H9 (cell line): ENCODE results near the gene RUNX2. TPM values are rescaled to one million over a fixed set of nuclear protein-coding genes. Genes with fewer than 3 reads are reported as not detected.

Source experiments
- DNase-seq: peaks from one replicate; pipeline ENCODE4 v3.0.0-alpha.2; 2017
- H2AFZ ChIP-seq: one replicate; pipeline ENCODE4 v1.6.1; 2013; ENCODE audit warnings: mild to moderate bottlenecking, low read length, control low read depth, moderate library complexity
- H2AK5ac ChIP-seq: 2 replicates; pipeline ENCODE4 v1.6.1; 2013; ENCODE audit warnings: low read length, control low read depth, mixed read lengths; ENCODE audit not compliant: insufficient read length
- H2BK120ac ChIP-seq: one replicate; pipeline ENCODE4 v1.6.1; 2013; ENCODE audit warnings: low read depth, mild to moderate bottlenecking, low read length, control low read depth, inconsistent platforms; ENCODE audit not compliant: poor library complexity, severe bottlenecking
- H2BK12ac ChIP-seq: 2 replicates; pipeline ENCODE4 v1.6.1; 2013; ENCODE audit warnings: low read length, control low read depth, mixed read lengths, low read depth; ENCODE audit not compliant: insufficient read length
- H2BK15ac ChIP-seq: 2 replicates; pipeline ENCODE4 v1.6.1; 2013; ENCODE audit warnings: low read depth, low read length, control low read depth
- H2BK20ac ChIP-seq: one replicate; pipeline ENCODE4 v1.6.1; 2013; ENCODE audit warnings: low read depth, mild to moderate bottlenecking, low read length, control low read depth, inconsistent platforms; ENCODE audit not compliant: poor library complexity, severe bottlenecking
- H2BK5ac ChIP-seq: 2 replicates; pipeline ENCODE4 v1.6.1; 2013; ENCODE audit warnings: low read length, control low read depth, mixed read lengths; ENCODE audit not compliant: insufficient read length
- H3K14ac ChIP-seq: 2 replicates; pipeline ENCODE4 v1.6.1; 2013; ENCODE audit warnings: low read length, control low read depth; ENCODE audit not compliant: insufficient read depth
- H3K18ac ChIP-seq: 2 replicates; pipeline ENCODE4 v1.6.1; 2013; ENCODE audit warnings: low read depth, mild to moderate bottlenecking, mixed read lengths, low read length, control low read depth; ENCODE audit not compliant: insufficient read length
- H3K23ac ChIP-seq: 2 replicates; pipeline ENCODE4 v1.6.1; 2013; ENCODE audit warnings: low read length, control low read depth, mixed read lengths, low read depth; ENCODE audit not compliant: insufficient read length
- H3K23me2 ChIP-seq: 2 replicates; pipeline ENCODE4 v1.6.1; 2013; ENCODE audit warnings: low read depth, mild to moderate bottlenecking, mixed read lengths, low read length, control low read depth; ENCODE audit not compliant: insufficient read length, poor library complexity, severe bottlenecking
- H3K27ac ChIP-seq: 2 replicates; pipeline ENCODE4 v1.5.1; 2013; ENCODE audit warnings: low read length, control low read depth, mixed read lengths, low read depth; ENCODE audit not compliant: insufficient read length
- H3K27me3 ChIP-seq: 2 replicates; pipeline ENCODE4 v1.6.1; 2013; ENCODE audit warnings: low read length, control low read depth, inconsistent platforms; ENCODE audit not compliant: insufficient read depth
- H3K4ac ChIP-seq: 2 replicates; pipeline ENCODE4 v1.6.1; 2013; ENCODE audit warnings: low read depth, mild to moderate bottlenecking, control low read depth, inconsistent platforms, low read length, moderate library complexity
- H3K4me1 ChIP-seq: 2 replicates; pipeline ENCODE4 v1.6.1; 2013; ENCODE audit warnings: low read length, control low read depth, inconsistent platforms; ENCODE audit not compliant: insufficient read depth
- H3K4me2 ChIP-seq: 2 replicates; pipeline ENCODE4 v1.6.1; 2013; ENCODE audit warnings: low read length, control low read depth, mixed read lengths; ENCODE audit not compliant: insufficient read length, insufficient read depth
- H3K56ac ChIP-seq: 2 replicates; pipeline ENCODE4 v1.6.1; 2013; ENCODE audit warnings: low read depth, mild to moderate bottlenecking, mixed read lengths, low read length, control low read depth; ENCODE audit not compliant: insufficient read length
- H3K79me1 ChIP-seq: 2 replicates; pipeline ENCODE4 v1.6.1; 2013; ENCODE audit warnings: low read depth, mild to moderate bottlenecking, moderate library complexity, low read length, control low read depth, inconsistent platforms; ENCODE audit not compliant: insufficient read depth, poor library complexity, severe bottlenecking
- H3K79me2 ChIP-seq: 2 replicates; pipeline ENCODE4 v1.6.1; 2013; ENCODE audit warnings: low read length, control low read depth, inconsistent platforms; ENCODE audit not compliant: insufficient read depth
- H3K9ac ChIP-seq: 2 replicates; pipeline ENCODE4 v1.6.1; 2013; ENCODE audit warnings: low read length, control low read depth, mixed read lengths; ENCODE audit not compliant: insufficient read length; ENCODE audit errors: extremely low read depth
- H3K9me3 ChIP-seq: one replicate; pipeline ENCODE4 v1.6.1; 2013; ENCODE audit warnings: low read depth, low read length, inconsistent platforms; ENCODE audit not compliant: control insufficient read depth
- H3T11ph ChIP-seq: one replicate; pipeline ENCODE4 v1.6.1; 2013; ENCODE audit warnings: mild to moderate bottlenecking, low read length, control low read depth, inconsistent platforms
- H4K20me1 ChIP-seq: one replicate; pipeline ENCODE4 v1.6.1; 2013; ENCODE audit not compliant: control insufficient read depth, insufficient read length, insufficient read depth
- H4K5ac ChIP-seq: 2 replicates; pipeline ENCODE4 v1.6.1; 2013; ENCODE audit warnings: low read depth, mild to moderate bottlenecking, mixed read lengths, low read length, control low read depth; ENCODE audit not compliant: insufficient read length
- H4K8ac ChIP-seq: replicated peaks from 2 replicates; pipeline ENCODE4 v1.6.1; 2013; ENCODE audit warnings: low read length, control low read depth, mixed read lengths, low read depth; ENCODE audit not compliant: insufficient read length
- H4K91ac ChIP-seq: 2 replicates; pipeline ENCODE4 v1.6.1; 2013; ENCODE audit warnings: low read depth, mild to moderate bottlenecking, moderate library complexity, mixed read lengths, low read length, control low read depth; ENCODE audit not compliant: insufficient read length
- H3K27ac Mint-ChIP-seq, 3 experiments: 2 replicates in 2 of 3; 3 replicates in 1 of 3; pipeline ENCODE4 v1.8.0; 2020 to 2021; ENCODE audit warnings: mixed read lengths in 3 of 3, mild to moderate bottlenecking in 1 of 3, moderate library complexity in 1 of 3
- H3K27me3 Mint-ChIP-seq: 2 replicates; pipeline ENCODE4 v1.8.0; 2021; ENCODE audit warnings: low read depth, mild to moderate bottlenecking, moderate library complexity, mixed read lengths
- H3K36me3 Mint-ChIP-seq, 3 experiments: 2 replicates in 2 of 3; 3 replicates in 1 of 3; pipeline ENCODE4 v1.8.0; 2020 to 2021; ENCODE audit warnings: low read depth in 3 of 3, mixed read lengths in 3 of 3; ENCODE audit not compliant: insufficient read depth in 1 of 3
- H3K4me1 Mint-ChIP-seq, 2 experiments: 2 replicates each; pipeline ENCODE4 v1.8.0; 2020; ENCODE audit warnings: mixed read lengths in 2 of 2
- H3K4me3 Mint-ChIP-seq, 2 experiments: 2 replicates in 1 of 2; 3 replicates in 1 of 2; pipeline ENCODE4 v1.8.0; 2020 to 2021; ENCODE audit warnings: mild to moderate bottlenecking in 2 of 2, mixed read lengths in 2 of 2, moderate library complexity in 1 of 2
- H3K9me3 Mint-ChIP-seq, 2 experiments: 2 replicates in 1 of 2; 3 replicates in 1 of 2; pipeline ENCODE4 v1.8.0; 2020; ENCODE audit warnings: mild to moderate bottlenecking in 2 of 2, mixed read lengths in 2 of 2, moderate library complexity in 1 of 2
- CTCF ChIP-seq: fragments of 200-600 bp; sonication (generic); conservative IDR thresholded peaks from 3 replicates; pipeline ENCODE4 v1.8.0; 2021; ENCODE audit warnings: antibody characterized with exemption, mild to moderate bottlenecking
- WGBS: extraction: QIAGEN DNeasy Blood & Tissue Kit; methylation state at CpG from one replicate; pipeline ENCODE4 v1.1.7; 2013; ENCODE audit warnings: missing lambda C conversion rate, low lambda C conversion rate, mixed read lengths; ENCODE audit not compliant: insufficient read length; ENCODE audit errors: extremely low coverage; 5-methylcytosine and 5-hydroxymethylcytosine counted together
- total RNA-seq: library from RNA; stranded (reverse); gene quantifications from 2 replicates; pipeline ENCODE4 v1.2.1, GENCODE V29; 2021

RUNX2 gene
- total RNA-seq, 1 experiment from 2014 or later = 0.15 TPM

- Histone ChIP-seq H2BK5ac (no peak overlapping the region), H3K9ac (no peak overlapping the region), H2AK5ac (no peak overlapping the region), H3T11ph (no peak overlapping the region), H4K5ac (no peak overlapping the region), H3K18ac (no peak overlapping the region), H3K27ac (peak overlapping the region; percentile 48), H3K14ac (no peak overlapping the region), H2BK120ac (no peak overlapping the region), H4K91ac (no peak overlapping the region), H4K20me1 (no peaks in the 10 kb centered on the region), H3K27me3 (no peaks in the 10 kb centered on the region), H3K4me2 (peak overlapping the region; percentile 4), H3K4me1 (peaks cover 6% of the 10 kb centered on the region), H3K23ac (no peak overlapping the region), H3K79me1 (no peaks in the 10 kb centered on the region), H3K79me2 (no peaks in the 10 kb centered on the region), H2BK20ac (no peak overlapping the region), H3K56ac (no peak overlapping the region), H3K4ac (no peak overlapping the region), H3K9me3 (no peaks in the 10 kb centered on the region), H2BK12ac (no peak overlapping the region), H2BK15ac (no peak overlapping the region), H3K23me2 (no peaks in the 10 kb centered on the region), H4K8ac (no peak overlapping the region), H2AFZ (peak overlapping the region; percentile 43)
- H3K4me3 Mint-ChIP-seq = peak overlapping the region in 1 of 2 experiments; percentile 55; a peak in 2 of 5 replicates
- DNase-seq = peak; percentile 79
- no peaks in the 10 kb centered on the region; a peak in 1 of 7 replicates for H3K36me3 Mint-ChIP-seq
- no peaks in the 10 kb centered on the region; the same call in 1 of the 2 replicates for H3K27me3 Mint-ChIP-seq
- WGBS = no CpG with 5 or more reads among the region's 5 CpGs
- H3K4me1 Mint-ChIP-seq = peaks cover 19 to 23% of the 10 kb centered on the region in 2 experiments
- no peaks in the 10 kb centered on the region; a peak in 1 of 5 replicates for H3K9me3 Mint-ChIP-seq
- no peak for TF ChIP-seq CTCF
- H3K27ac Mint-ChIP-seq = peak overlapping the region; percentile 84 to 91 (median 91); a peak in 6 of 7 replicates
Measured at GRCh38 chr6:45504947-45505346, 176.8 kb downstream of the RUNX2 start.
